ENCODE results near the gene WNT4. TPM values are rescaled to one million over a fixed set of nuclear protein-coding genes. Genes with fewer than 3 reads are reported as not detected.
A peak's percentile ranks its signal among the peaks of the same experiment; 100 is the strongest.
"Not testable (repeated sequence)": the region's sequence is repeated elsewhere in the genome, so short reads cannot be mapped to it uniquely, and the experiment has no call there.

The WNT4 gene
- polyA plus RNA-seq, 3 donors from 2014 or later = 0.08 TPM; not detected in 2

GRCh38 chr1:22105611-22106207, 37.2 kb downstream of the WNT4 start:
- peaks cover 0 to 4% (median 3%) of the 10 kb centered on the region in 3 donors for H3K36me3 Mint-ChIP-seq
- peak; percentile 39 to 51 (median 44) for DNase-seq
- peaks cover 90% of the 10 kb centered on the region in 2 donors for H3K4me1 Mint-ChIP-seq
- peaks cover 0 to 4% (median 0%) of the 10 kb centered on the region in 3 donors for H3K27me3 Mint-ChIP-seq (ENCODE audit: low read depth in 3 of 3)
- peak overlapping the region; percentile 62 to 72 (median 66) for H3K4me3 Mint-ChIP-seq
- H3K9me3 Mint-ChIP-seq = no peaks in the 10 kb centered on the region
- H3K27ac Mint-ChIP-seq = peak overlapping the region; percentile 74 to 93 (median 90)

DNA sequence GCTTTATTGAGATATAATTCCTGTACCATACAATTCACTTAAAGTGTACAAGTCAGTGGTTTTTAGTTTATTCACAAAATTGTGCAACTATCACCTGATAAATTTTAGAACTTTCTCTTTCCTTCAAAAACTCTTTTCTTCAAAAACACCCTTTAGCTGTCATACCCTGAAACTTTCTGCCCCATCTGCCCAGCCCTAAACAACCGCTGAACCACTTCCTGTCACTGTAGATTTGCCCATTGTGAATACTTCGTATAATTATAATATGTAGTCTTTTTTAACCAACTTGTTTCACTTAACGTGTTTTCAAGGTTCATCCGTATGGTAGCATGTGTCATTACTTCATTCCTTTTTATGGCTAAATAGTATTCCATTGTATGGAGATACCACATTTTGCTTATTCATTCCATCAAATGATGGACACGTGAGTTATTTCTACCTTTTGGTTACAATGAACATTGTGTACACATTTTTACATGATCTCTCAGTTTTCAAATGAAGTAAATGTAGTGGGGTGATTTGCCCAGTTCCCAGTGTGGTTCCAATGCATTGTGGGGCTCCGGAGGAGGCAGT, 37.9 kb downstream of the WNT4 start:
- H3K27ac Mint-ChIP-seq = peak overlapping the region; percentile 74 to 93 (median 90)
- peak overlapping the region; percentile 62 to 72 (median 66) for H3K4me3 Mint-ChIP-seq
- H3K4me1 Mint-ChIP-seq = peaks cover 92 to 96% of the 10 kb centered on the region in 2 donors
- H3K27me3 Mint-ChIP-seq (ENCODE audit: low read depth in 3 of 3) = peaks cover 0 to 6% (median 0%) of the 10 kb centered on the region in 3 donors
- peaks cover 0 to 4% (median 3%) of the 10 kb centered on the region in 3 donors for H3K36me3 Mint-ChIP-seq
- no peaks in the 10 kb centered on the region for H3K9me3 Mint-ChIP-seq
- peak; percentile 64 to 71 (median 65) for DNase-seq

DNA sequence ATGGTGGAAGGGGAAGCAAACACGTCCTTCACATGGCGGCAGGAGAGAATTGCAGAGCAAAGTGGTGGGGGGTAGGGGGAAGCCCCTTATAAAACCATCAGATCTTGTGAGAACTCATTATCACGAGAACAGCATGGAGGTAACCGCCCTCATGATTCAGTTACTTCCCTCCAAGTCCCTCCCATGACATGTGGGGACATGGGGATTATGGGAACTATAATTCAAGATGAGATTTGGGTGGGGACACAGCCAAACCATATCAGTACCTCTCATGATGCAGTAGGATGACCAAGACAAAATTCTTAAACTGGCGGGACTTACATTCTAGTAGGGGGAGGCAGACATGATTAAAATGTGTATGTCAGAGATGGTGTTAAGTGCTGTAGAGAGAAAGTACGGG, 38.8 kb downstream of the WNT4 start:
- H3K9me3 Mint-ChIP-seq = no peaks in the 10 kb centered on the region
- H3K27me3 Mint-ChIP-seq (ENCODE audit: low read depth in 3 of 3) = peaks cover 0 to 6% (median 0%) of the 10 kb centered on the region in 3 donors
- H3K4me3 Mint-ChIP-seq = peak overlapping the region; percentile 62 to 72 (median 66)
- DNase-seq = no peak
- H3K4me1 Mint-ChIP-seq = peaks cover 92 to 96% of the 10 kb centered on the region in 2 donors
- H3K27ac Mint-ChIP-seq = peak overlapping the region; percentile 74 to 93 (median 90)
- peaks cover 0 to 10% (median 3%) of the 10 kb centered on the region in 3 donors for H3K36me3 Mint-ChIP-seq

DNA sequence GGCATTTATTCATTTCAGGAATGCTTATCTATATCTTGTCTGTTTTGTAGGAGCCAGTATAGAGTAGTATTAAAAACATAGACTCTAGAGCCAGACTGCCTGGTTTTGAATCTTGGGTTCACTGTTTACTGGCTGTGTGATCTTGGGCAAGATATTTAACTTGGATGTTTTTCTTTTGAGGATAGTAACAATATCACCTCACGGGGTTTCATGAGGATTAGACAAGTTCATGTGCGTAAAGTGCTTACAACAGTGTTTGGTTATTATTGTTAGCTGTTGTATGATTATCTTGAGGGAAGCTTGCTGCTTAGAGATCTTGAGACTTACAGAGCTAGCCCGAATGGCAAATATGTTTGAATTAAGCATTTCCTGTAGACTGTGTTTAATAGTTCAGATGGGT, 40.2 kb downstream of the WNT4 start:
- peak overlapping the region in 1 of 5 donors; percentile 8 for H3K4me3 Mint-ChIP-seq
- peaks cover 0 to 10% (median under 1%) of the 10 kb centered on the region in 3 donors for H3K36me3 Mint-ChIP-seq
- peak overlapping the region; percentile 74 to 93 (median 90) for H3K27ac Mint-ChIP-seq
- H3K27me3 Mint-ChIP-seq (ENCODE audit: low read depth in 3 of 3) = peaks cover 0 to 6% (median 0%) of the 10 kb centered on the region in 3 donors
- peaks cover 82 to 91% of the 10 kb centered on the region in 2 donors for H3K4me1 Mint-ChIP-seq
- no peak for DNase-seq
- H3K9me3 Mint-ChIP-seq = no peaks in the 10 kb centered on the region

GRCh38 chr1:22101995-22102394, 40.9 kb downstream of the WNT4 start:
- Mint-ChIP-seq H3K36me3 (peaks cover 0 to 10% (median 5%) of the 10 kb centered on the region in 3 donors), H3K4me3 (no peak overlapping the region), H3K9me3 (no peaks in the 10 kb centered on the region), H3K27ac (peak overlapping the region in 3 of 6 donors; percentile 28 to 91 (median 65)), H3K4me1 (peaks cover 77 to 92% of the 10 kb centered on the region in 2 donors), H3K27me3 (ENCODE audit: low read depth in 3 of 3) (peaks cover 0 to 7% (median 0%) of the 10 kb centered on the region in 3 donors)
- no peak for DNase-seq

GRCh38 chr1:22101199-22101598, 41.7 kb downstream of the WNT4 start:
- peaks cover 0 to 7% (median 0%) of the 10 kb centered on the region in 3 donors for H3K27me3 Mint-ChIP-seq (ENCODE audit: low read depth in 3 of 3)
- no peak for DNase-seq
- H3K9me3 Mint-ChIP-seq = no peaks in the 10 kb centered on the region
- peaks cover 78 to 92% of the 10 kb centered on the region in 2 donors for H3K4me1 Mint-ChIP-seq
- no peak overlapping the region for H3K4me3 Mint-ChIP-seq
- peaks cover 2 to 13% (median 5%) of the 10 kb centered on the region in 3 donors for H3K36me3 Mint-ChIP-seq
- peak overlapping the region; percentile 5 to 74 (median 55) for H3K27ac Mint-ChIP-seq

DNA sequence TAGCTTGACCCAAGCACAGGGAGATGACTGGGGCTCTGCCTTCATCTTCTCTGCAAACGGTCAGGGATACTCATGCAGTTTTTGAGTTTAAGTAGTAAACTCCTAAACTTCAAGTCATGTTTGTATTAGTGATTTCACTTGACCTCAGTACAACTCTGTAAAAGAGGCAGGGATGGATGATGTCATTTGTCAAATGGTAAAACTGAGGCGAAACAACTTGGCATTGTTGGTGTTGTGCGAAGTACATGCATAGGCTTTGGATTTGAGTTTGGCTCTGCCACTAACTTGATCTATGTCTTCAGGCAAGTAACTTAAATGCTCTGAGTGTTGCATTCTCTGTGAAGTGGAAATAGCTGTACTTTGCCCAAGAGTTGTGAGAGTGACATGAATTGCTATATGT, 42.7 kb downstream of the WNT4 start:
- H3K4me3 Mint-ChIP-seq = no peak overlapping the region
- H3K4me1 Mint-ChIP-seq = peaks cover 74 to 90% of the 10 kb centered on the region in 2 donors

DNA sequence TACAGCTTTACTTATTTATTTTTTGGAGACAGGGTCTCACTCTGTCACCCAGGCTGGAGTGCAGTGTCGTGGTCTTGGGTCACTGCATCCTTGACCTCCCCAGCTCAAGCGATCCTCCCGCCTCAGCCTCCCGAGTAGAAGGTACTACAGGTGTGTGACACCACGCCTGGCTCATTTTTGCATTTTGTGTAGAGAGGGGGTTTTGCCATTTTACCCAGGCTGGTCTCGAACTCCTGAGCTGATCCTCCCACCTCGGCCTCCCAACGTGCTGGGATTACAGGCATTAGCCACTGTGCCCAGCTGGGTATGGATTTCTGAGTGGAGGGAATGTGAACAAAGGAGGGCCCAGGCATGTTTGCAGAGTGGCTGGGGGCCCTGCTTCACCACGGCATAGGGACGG, 44.1 kb downstream of the WNT4 start:
- no peak overlapping the region for H3K4me3 Mint-ChIP-seq
- DNase-seq = no peak
- H3K36me3 Mint-ChIP-seq = peaks cover 4 to 24% (median 5%) of the 10 kb centered on the region in 3 donors
- H3K27me3 Mint-ChIP-seq (ENCODE audit: low read depth in 3 of 3) = peaks cover 0 to 3% (median 2%) of the 10 kb centered on the region in 3 donors
- H3K4me1 Mint-ChIP-seq = peaks cover 70 to 87% of the 10 kb centered on the region in 2 donors
- peak overlapping the region in 4 of 6 donors; percentile 39 to 73 (median 62) for H3K27ac Mint-ChIP-seq
- no peaks in the 10 kb centered on the region for H3K9me3 Mint-ChIP-seq

More for the DNA sequence above, 42.7 kb downstream of the WNT4 start:
- Mint-ChIP-seq H3K27me3 (ENCODE audit: low read depth in 3 of 3) (peaks cover 0 to 6% (median 2%) of the 10 kb centered on the region in 3 donors), H3K27ac (peak overlapping the region; percentile 14 to 74 (median 55)), H3K36me3 (peaks cover 4 to 14% (median 5%) of the 10 kb centered on the region in 3 donors), H3K9me3 (no peaks in the 10 kb centered on the region)
- DNase-seq = no peak

DNA sequence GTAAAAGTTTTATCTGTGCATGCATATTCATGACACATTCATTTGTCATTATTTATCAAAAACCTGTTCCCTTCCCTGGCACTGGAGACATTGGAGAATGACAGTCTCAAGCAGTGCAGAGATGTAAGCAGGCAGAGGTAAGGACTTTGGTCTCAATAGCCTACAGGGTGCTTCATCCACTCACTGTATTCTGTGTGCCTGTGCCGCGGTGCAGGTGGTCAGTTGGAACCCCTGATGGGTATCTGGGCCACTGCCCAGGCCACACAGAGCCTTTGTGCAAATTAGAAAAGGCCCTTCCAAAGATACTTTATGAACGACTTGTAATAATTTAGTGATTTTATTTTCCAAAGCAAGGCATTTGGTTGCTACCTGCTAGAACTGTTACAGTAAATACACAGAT, 46.4 kb downstream of the WNT4 start:
- Mint-ChIP-seq H3K27ac (peak overlapping the region in 4 of 6 donors; percentile 19 to 80 (median 44)), H3K27me3 (ENCODE audit: low read depth in 3 of 3) (peaks cover 2 to 3% (median 2%) of the 10 kb centered on the region in 3 donors), H3K4me3 (no peak overlapping the region), H3K9me3 (no peaks in the 10 kb centered on the region), H3K36me3 (peaks cover 4 to 24% (median 5%) of the 10 kb centered on the region in 3 donors), H3K4me1 (peaks cover 70 to 89% of the 10 kb centered on the region in 2 donors)
- DNase-seq = no peak

DNA sequence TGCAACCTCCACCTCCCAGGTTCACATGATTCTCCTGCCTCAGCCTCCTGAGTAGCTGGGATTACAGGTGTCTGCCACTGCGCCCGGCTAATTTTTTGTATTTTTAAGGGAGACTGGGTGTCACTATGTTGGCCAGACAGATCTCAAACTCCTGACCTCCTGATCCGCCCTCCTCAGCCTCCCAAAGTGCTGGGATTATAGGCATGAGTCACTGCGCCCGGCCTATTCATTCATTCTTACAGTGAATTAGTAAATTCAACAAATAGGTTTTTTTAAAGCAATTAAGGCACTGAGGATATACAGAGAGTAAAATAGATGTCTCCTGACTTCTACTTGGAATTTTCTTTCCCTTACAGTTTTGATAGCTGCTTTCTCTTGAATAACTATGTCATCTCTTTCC, 46.9 kb downstream of the WNT4 start:
- H3K4me3 Mint-ChIP-seq = no peak overlapping the region
- peaks cover 4 to 24% (median 5%) of the 10 kb centered on the region in 3 donors for H3K36me3 Mint-ChIP-seq
- DNase-seq = no peak
- peaks cover 70 to 89% of the 10 kb centered on the region in 2 donors for H3K4me1 Mint-ChIP-seq
- H3K9me3 Mint-ChIP-seq = no peaks in the 10 kb centered on the region
- peaks cover 2 to 3% (median 2%) of the 10 kb centered on the region in 3 donors for H3K27me3 Mint-ChIP-seq (ENCODE audit: low read depth in 3 of 3)
- peak overlapping the region in 3 of 6 donors; percentile 13 to 66 (median 19) for H3K27ac Mint-ChIP-seq

- H3K4me3 Mint-ChIP-seq = no peak overlapping the region
- no peaks in the 10 kb centered on the region for H3K9me3 Mint-ChIP-seq
- peaks cover 1 to 2% (median 2%) of the 10 kb centered on the region in 3 donors for H3K27me3 Mint-ChIP-seq (ENCODE audit: low read depth in 3 of 3)
- H3K4me1 Mint-ChIP-seq = peaks cover 75 to 89% of the 10 kb centered on the region in 2 donors
- peak overlapping the region; percentile 1 to 74 (median 56) for H3K27ac Mint-ChIP-seq
- no peak for DNase-seq
- peaks cover 4 to 22% (median 5%) of the 10 kb centered on the region in 3 donors for H3K36me3 Mint-ChIP-seq
These were observed 49.4 kb downstream of the WNT4 start for GRCh38 chr1:22093513-22093912.

DNA sequence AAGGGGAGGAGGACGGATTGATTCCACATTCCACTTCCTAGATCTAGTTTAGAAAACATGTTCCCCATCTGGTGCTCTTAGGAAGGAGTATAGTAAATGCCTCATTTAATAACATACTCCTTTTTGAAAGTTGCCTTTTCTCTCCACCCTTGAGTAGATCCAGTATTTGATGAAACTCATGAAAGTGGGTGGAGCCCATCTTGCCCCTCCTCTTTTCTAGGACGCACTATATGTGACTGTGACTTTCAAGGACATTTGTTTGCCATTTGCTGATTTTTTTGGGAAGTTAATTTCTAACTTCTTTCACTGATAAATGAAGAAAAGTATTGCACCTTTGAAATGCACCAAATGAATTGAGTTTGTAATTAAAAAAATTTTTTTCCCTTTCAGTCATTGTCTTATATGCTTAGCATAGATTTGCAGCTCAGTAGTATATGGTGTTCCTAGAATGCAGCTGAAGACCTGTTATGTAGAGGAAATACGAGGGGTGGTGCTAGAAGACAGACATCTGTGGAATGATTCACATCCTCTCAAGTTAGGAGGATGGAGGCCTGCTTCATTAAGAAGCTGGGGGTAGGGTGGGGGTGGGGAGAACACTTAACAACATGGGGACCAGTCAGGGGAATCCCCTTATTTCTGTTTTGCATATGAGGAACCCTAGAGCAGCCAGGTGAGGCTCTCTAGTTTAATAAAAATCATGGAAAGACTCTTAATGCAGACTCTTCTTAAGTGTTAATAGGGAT, 50.7 kb downstream of the WNT4 start:
- H3K4me1 Mint-ChIP-seq = peaks cover 85 to 95% of the 10 kb centered on the region in 2 donors
- H3K27me3 Mint-ChIP-seq (ENCODE audit: low read depth in 3 of 3); H3K9me3 Mint-ChIP-seq: not testable (repeated sequence)
- H3K4me3 Mint-ChIP-seq = peak overlapping the region in 3 of 5 donors; percentile 3 to 44 (median 37)
- DNase-seq = peak in 1 of 3 donors; percentile 23
- peaks cover 4 to 29% (median 4%) of the 10 kb centered on the region in 3 donors for H3K36me3 Mint-ChIP-seq
- H3K27ac Mint-ChIP-seq = peak overlapping the region in 4 of 6 donors; percentile 43 to 79 (median 46)

DNA sequence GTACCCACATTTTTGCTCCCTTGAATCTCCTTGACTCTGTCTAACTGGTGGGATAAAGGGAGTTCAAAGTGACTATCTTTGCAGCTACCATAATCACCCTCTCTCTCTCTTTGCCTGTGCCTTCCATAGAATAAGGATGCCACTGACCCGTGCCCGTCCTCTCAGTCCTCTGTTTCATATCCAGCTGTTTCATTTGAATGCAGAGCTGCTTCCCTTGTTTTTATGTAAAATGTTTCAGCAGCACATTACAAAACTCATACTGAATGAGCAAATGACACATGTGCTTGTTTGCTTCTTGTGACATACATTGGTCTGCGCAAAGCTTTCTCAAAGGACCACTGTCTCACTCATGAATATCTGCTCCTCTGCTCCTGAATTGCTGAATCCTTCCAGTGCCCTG, 52.0 kb downstream of the WNT4 start:
- Mint-ChIP-seq H3K4me3 (peak overlapping the region; percentile 30 to 82 (median 70)), H3K27ac (peak overlapping the region; percentile 63 to 89 (median 84)), H3K36me3 (peaks cover 0 to 36% (median 11%) of the 10 kb centered on the region in 3 donors), H3K27me3 (ENCODE audit: low read depth in 3 of 3) (peaks cover 0 to 2% (median 2%) of the 10 kb centered on the region in 3 donors), H3K4me1 (peaks cover 89 to 96% of the 10 kb centered on the region in 2 donors), H3K9me3 (no peaks in the 10 kb centered on the region)
- no peak for DNase-seq
